ENCODE results near the gene ZNF43. TPM values are rescaled to one million over a fixed set of nuclear protein-coding genes. Genes with fewer than 3 reads are reported as not detected.

Gene ZNF43
- total RNA-seq, 1 donor = 6.5 TPM

Other genes starting within 250 kb of the ZNF43 start
- 1.8 and 3.6 TPM in 2 replicates for gene ZNF100, start 68.6 kb downstream of the ZNF43 start, total RNA-seq
- gene ZNF208, start 174.8 kb upstream of the ZNF43 start, total RNA-seq = 1.2 and 1.4 TPM in 2 replicates
- 0.72 and 0.88 TPM in 2 replicates for gene ZNF257, start 216.3 kb upstream of the ZNF43 start, total RNA-seq

Data from osteoblast (primary cell).